ENCODE data around the gene COLQ.

DNA sequence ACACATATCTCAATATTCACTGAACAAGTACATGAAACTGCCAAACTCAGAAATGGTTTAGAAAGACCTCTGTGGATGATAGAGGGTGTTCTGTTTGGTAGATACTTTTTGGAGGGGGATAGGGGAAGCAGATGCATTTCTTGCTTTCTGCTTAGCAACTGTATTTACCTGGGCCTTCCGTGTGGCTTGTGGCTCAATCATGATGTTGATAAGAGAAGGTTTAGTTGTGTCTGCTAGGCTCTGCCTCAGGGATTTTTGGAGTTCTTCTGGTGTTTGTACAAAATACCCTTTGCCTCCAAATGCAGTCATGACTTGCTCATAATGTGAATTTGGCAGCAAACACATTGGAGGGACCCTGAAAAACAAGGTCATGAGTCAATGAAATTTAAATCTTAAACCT is 41.7 kb upstream of the COLQ start:
- no peak for TF ChIP-seq CTCF (IDR thresholded peaks at IDR 0.05)
- TF ChIP-seq POLR2A (IDR thresholded peaks at IDR 0.05) = no peak
